Activated naive CD4-positive, alpha-beta T cell treated with anti-CD3 and anti-CD28 coated beads for 36 hours (primary cell): ENCODE data around the gene NDUFV2. TPM values are rescaled to one million over a fixed set of nuclear protein-coding genes. Genes with fewer than 3 reads are reported as not detected.

Source experiments
- CTCF ChIA-PET: fragments of 350-600 bp; sonication (Branson Sonifier 250); formaldehyde crosslinking; loops from one replicate; lab custom pipeline; 2021; ENCODE audit warnings: antibody characterized with exemption; lab: Charles Lee
- DNase-seq: peaks from one replicate; pipeline ENCODE4 v3.0.0-alpha.2; 2020
- H3K27ac Mint-ChIP-seq: one replicate; pipeline ENCODE4 v1.8.0; 2021; ENCODE audit warnings: mild to moderate bottlenecking, mixed read lengths
- H3K27me3 Mint-ChIP-seq: one replicate; pipeline ENCODE4 v1.8.0; 2021; ENCODE audit warnings: low read depth, mixed read lengths
- H3K36me3 Mint-ChIP-seq: one replicate; pipeline ENCODE4 v1.8.0; 2021; ENCODE audit warnings: low read depth, mixed read lengths
- H3K4me1 Mint-ChIP-seq: one replicate; pipeline ENCODE4 v1.8.0; 2021; ENCODE audit warnings: low read depth, mixed read lengths
- H3K4me3 Mint-ChIP-seq: one replicate; pipeline ENCODE4 v1.8.0; 2021; ENCODE audit warnings: mild to moderate bottlenecking, moderate library complexity, mixed read lengths
- H3K9me3 Mint-ChIP-seq: one replicate; pipeline ENCODE4 v1.8.0; 2021; ENCODE audit warnings: mixed read lengths
- intact Hi-C: fragments of 100-400 bp; cut with micrococcal nuclease; formaldehyde crosslinking; loops from one replicate; pipeline ENCODE4 v1.15.1; 2023
- total RNA-seq, 2 experiments: library from RNA; stranded (reverse); gene quantifications; one replicate each; pipeline ENCODE4 v1.2.3, GENCODE V29; 2021

NDUFV2 gene
- total RNA-seq, 2 experiments from 2014 or later: 290 to 303 TPM

GRCh38 chr18:9123520-9123919 is 21.0 kb downstream of the NDUFV2 start:
- Mint-ChIP-seq H3K9me3 (no peaks in the 10 kb centered on the region), H3K4me3 (no peak overlapping the region), H3K36me3 (peaks cover 40% of the 10 kb centered on the region), H3K27ac (no peak overlapping the region), H3K27me3 (no peaks in the 10 kb centered on the region), H3K4me1 (peaks cover 67% of the 10 kb centered on the region)
- DNase-seq: no peak
- intact Hi-C loops: no loop called here
- CTCF ChIA-PET: interaction anchor here (1.1 to 1.4 kb wide), 2 partner anchors 12 to 18 kb away, joined by 3 read pairs; no protein-coding TSS in a partner anchor

GRCh38 chr18:9124824-9125223 is 22.3 kb downstream of the NDUFV2 start:
- no peak overlapping the region for H3K27ac Mint-ChIP-seq
- intact Hi-C loops: no loop called here
- CTCF ChIA-PET: interaction anchor here (0.6 to 0.9 kb wide), 3 partner anchors 15 to 33 kb away, joined by 3 to 4 read pairs (median 3); no protein-coding TSS in a partner anchor
- H3K4me3 Mint-ChIP-seq: no peak overlapping the region
- no peak for DNase-seq
- H3K4me1 Mint-ChIP-seq: peaks cover 66% of the 10 kb centered on the region
- no peaks in the 10 kb centered on the region for H3K27me3 Mint-ChIP-seq
- H3K36me3 Mint-ChIP-seq: peaks cover 46% of the 10 kb centered on the region
- no peaks in the 10 kb centered on the region for H3K9me3 Mint-ChIP-seq

GRCh38 chr18:9126337-9126736 is 23.8 kb downstream of the NDUFV2 start:
- Mint-ChIP-seq H3K36me3 (peaks cover 43% of the 10 kb centered on the region), H3K27me3 (no peaks in the 10 kb centered on the region), H3K27ac (no peak overlapping the region), H3K4me3 (no peak overlapping the region), H3K4me1 (peaks cover 61% of the 10 kb centered on the region), H3K9me3 (no peaks in the 10 kb centered on the region)
- no peak for DNase-seq
- CTCF ChIA-PET: interaction anchor here (0.8 to 1.7 kb wide), 2 partner anchors 13 to 47 kb away, joined by 3 read pairs; no protein-coding TSS in a partner anchor
- intact Hi-C loops: no loop called here

- Mint-ChIP-seq H3K4me3 (no peak overlapping the region), H3K27ac (no peak overlapping the region), H3K4me1 (peaks cover 60% of the 10 kb centered on the region), H3K9me3 (no peaks in the 10 kb centered on the region), H3K27me3 (no peaks in the 10 kb centered on the region), H3K36me3 (peaks cover 48% of the 10 kb centered on the region)
- CTCF ChIA-PET: no interaction called here
- intact Hi-C loops: no loop called here
- no peak for DNase-seq
These were observed 27.7 kb downstream of the NDUFV2 start for GRCh38 chr18:9130195-9130594.

- Mint-ChIP-seq H3K4me3 (no peak overlapping the region), H3K4me1 (peaks cover 59% of the 10 kb centered on the region), H3K36me3 (peaks cover 48% of the 10 kb centered on the region), H3K27ac (peak overlapping the region; percentile 46), H3K9me3 (no peaks in the 10 kb centered on the region), H3K27me3 (no peaks in the 10 kb centered on the region)
- CTCF ChIA-PET: no interaction called here
- intact Hi-C loops: no loop called here
- no peak for DNase-seq
These were observed 28.3 kb downstream of the NDUFV2 start for GRCh38 chr18:9130806-9131205.

GRCh38 chr18:9132628-9133027 is 30.1 kb downstream of the NDUFV2 start:
- Mint-ChIP-seq H3K36me3 (peaks cover 44% of the 10 kb centered on the region), H3K9me3 (no peaks in the 10 kb centered on the region), H3K27ac (peak overlapping the region; percentile 44), H3K4me3 (no peak overlapping the region), H3K4me1 (peaks cover 51% of the 10 kb centered on the region), H3K27me3 (no peaks in the 10 kb centered on the region)
- intact Hi-C loops: no loop called here
- DNase-seq: no peak
- CTCF ChIA-PET: interaction anchor here (1.4 kb wide), 1 partner anchor 58 kb away, joined by 4 read pairs; no protein-coding TSS in a partner anchor

- peaks cover 41% of the 10 kb centered on the region for H3K36me3 Mint-ChIP-seq
- peak overlapping the region; percentile 34 for H3K27ac Mint-ChIP-seq
- H3K4me3 Mint-ChIP-seq: no peak overlapping the region
- CTCF ChIA-PET: interaction anchor here (1.4 kb wide), 1 partner anchor 59 kb away, joined by 4 read pairs; no protein-coding TSS in a partner anchor
- no peaks in the 10 kb centered on the region for H3K27me3 Mint-ChIP-seq
- intact Hi-C loops: no loop called here
- H3K9me3 Mint-ChIP-seq: no peaks in the 10 kb centered on the region
- peaks cover 49% of the 10 kb centered on the region for H3K4me1 Mint-ChIP-seq
- DNase-seq: no peak
These were observed 30.7 kb downstream of the NDUFV2 start for GRCh38 chr18:9133225-9133624.

GRCh38 chr18:9135081-9135911 is 32.8 kb downstream of the NDUFV2 start:
- intact Hi-C loops: loop anchor here (5.0 kb wide), 1 partner anchor 477 kb away; the partner anchor contains the start of gene PPP4R1
- Mint-ChIP-seq H3K9me3 (no peaks in the 10 kb centered on the region), H3K4me1 (peaks cover 55% of the 10 kb centered on the region), H3K36me3 (peaks cover 26% of the 10 kb centered on the region), H3K27ac (peak overlapping the region; percentile 96), H3K4me3 (peak overlapping the region; percentile 96), H3K27me3 (no peaks in the 10 kb centered on the region)
- no peak for DNase-seq
- CTCF ChIA-PET: interaction anchor here (0.6 to 2.1 kb wide), 10 partner anchors 12 to 357 kb away, joined by 3 to 6 read pairs (median 3); no protein-coding TSS in a partner anchor

GRCh38 chr18:9135912-9136314 is 33.4 kb downstream of the NDUFV2 start:
- Mint-ChIP-seq H3K36me3 (peaks cover 26% of the 10 kb centered on the region), H3K4me3 (peak overlapping the region; percentile 96), H3K27me3 (no peaks in the 10 kb centered on the region), H3K9me3 (no peaks in the 10 kb centered on the region), H3K27ac (peak overlapping the region; percentile 96), H3K4me1 (peaks cover 57% of the 10 kb centered on the region)
- DNase-seq: peak; percentile 48
- intact Hi-C loops: loop anchor here (1.0 to 5.0 kb wide), 9 partner anchors 18 to 777 kb away; partner anchors contain the start of genes MTCL1, NDUFV2, PPP4R1 and RALBP1
- CTCF ChIA-PET: interaction anchor here (2.1 kb wide), 1 partner anchor 53 kb away, joined by 6 read pairs; no protein-coding TSS in a partner anchor

GRCh38 chr18:9136315-9137155 is 34.0 kb downstream of the NDUFV2 start, which contains the start of gene ANKRD12:
Gene ANKRD12, plus strand, starts transcription at chr18:9136781. Its CDS starts 45,652 bp downstream, at chr18:9182433.
- CTCF ChIA-PET: interaction anchor here (0.9 to 8.8 kb wide), 3 partner anchors 19 to 65 kb away, joined by 3 to 63 read pairs (median 6); no protein-coding TSS in a partner anchor
- Mint-ChIP-seq H3K27ac (peak within 1 kb of the TSS; percentile 97), H3K27me3 (no peaks in the 10 kb centered on the region), H3K9me3 (no peaks in the 10 kb centered on the region), H3K4me3 (peak within 1 kb of the TSS; percentile 96), H3K36me3 (peaks cover 25% of the 10 kb centered on the region), H3K4me1 (peaks cover 63% of the 10 kb centered on the region)
- DNase-seq: peak; percentile 96
- intact Hi-C loops: loop anchor here (1.0 to 5.0 kb wide), 9 partner anchors 18 to 776 kb away; partner anchors contain the start of genes MTCL1, NDUFV2, PPP4R1 and RALBP1

- Mint-ChIP-seq H3K4me1 (peaks cover 64% of the 10 kb centered on the region), H3K9me3 (no peaks in the 10 kb centered on the region), H3K27ac (peak overlapping the region; percentile 95), H3K27me3 (no peaks in the 10 kb centered on the region), H3K36me3 (peaks cover 17% of the 10 kb centered on the region), H3K4me3 (peak overlapping the region; percentile 96)
- intact Hi-C loops: loop anchor here (2.0 to 5.0 kb wide), 3 partner anchors 433 to 775 kb away; partner anchors contain the start of genes MTCL1 and PPP4R1
- CTCF ChIA-PET: interaction anchor here (0.6 to 8.8 kb wide), 5 partner anchors 20 to 472 kb away, joined by 3 to 63 read pairs (median 5); partner anchors contain the start of gene NDUFV2
- DNase-seq: peak; percentile 63
These were observed 34.9 kb downstream of the NDUFV2 start for GRCh38 chr18:9137168-9138066.
